NCI-H2081 treated with DMSO at 0.1 percent for 48 hours (cell line): ENCODE results near the gene SNX24.
"Not testable (repeated sequence)": the region's sequence is repeated elsewhere in the genome, so short reads cannot be mapped to it uniquely, and the experiment has no call there.

ENCODE experiments used
- DNase-seq: peaks from one replicate; lab custom pipeline; 2025; lab: John Stamatoyannopoulos, UW

SNX24 gene, protein sequence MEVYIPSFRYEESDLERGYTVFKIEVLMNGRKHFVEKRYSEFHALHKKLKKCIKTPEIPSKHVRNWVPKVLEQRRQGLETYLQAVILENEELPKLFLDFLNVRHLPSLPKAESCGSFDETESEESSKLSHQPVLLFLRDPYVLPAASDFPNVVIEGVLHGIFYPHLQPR

GRCh38 chr5:122845229-122846050, at the start of gene SNX24:
Gene SNX24 (plus strand): TSS chr5:122845613. CDS start chr5:122845634, 21 bp downstream.
- no peak for DNase-seq

- DNase-seq = no peak
Observed at GRCh38 chr5:122805481-122805880, 39.9 kb upstream of the SNX24 start.

DNA sequence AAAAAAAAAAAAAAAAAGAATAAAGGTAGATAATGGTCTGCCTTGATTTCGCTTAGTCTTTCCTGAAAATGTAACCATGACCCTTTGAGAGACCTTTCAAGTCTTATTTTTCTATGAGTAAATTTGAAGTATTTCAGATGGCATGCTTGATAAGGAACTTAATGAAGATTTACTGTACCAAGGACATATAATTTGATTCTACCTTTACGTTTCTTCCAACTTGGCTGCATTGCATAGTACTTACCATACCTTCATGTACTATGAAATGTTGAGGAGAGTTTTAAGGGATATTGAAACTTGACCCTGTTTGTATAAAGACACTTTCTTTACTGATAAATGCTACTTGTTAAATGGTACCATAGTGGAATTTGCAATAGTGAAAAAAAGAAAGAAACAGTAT, 35.0 kb upstream of the SNX24 start:
- DNase-seq = no peak

DNA sequence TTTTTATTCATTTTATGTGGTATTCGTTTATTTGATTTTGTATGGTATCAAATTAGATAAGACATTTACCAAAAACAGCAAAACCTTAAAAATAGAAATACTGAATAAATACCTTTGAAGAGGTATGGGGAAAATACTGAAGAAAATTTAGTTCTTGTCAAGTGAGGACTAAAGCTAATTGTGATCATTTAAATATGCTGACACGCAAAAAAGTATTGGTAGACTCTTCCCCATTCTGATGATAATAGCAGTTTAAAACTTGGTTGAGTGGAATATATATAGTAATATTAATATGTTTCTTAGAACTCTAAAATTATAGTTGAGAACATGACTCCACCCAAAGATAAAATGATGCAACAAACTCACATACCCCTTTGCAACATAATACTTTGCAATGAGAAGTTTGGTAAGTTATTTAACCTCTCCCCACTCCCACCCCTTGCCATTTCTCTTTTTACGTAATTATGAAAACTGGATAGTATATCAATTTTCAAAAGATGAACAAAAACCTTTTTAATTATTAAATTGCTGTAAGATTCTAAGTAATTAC, 30.1 kb upstream of the SNX24 start:
- DNase-seq = no peak

DNA sequence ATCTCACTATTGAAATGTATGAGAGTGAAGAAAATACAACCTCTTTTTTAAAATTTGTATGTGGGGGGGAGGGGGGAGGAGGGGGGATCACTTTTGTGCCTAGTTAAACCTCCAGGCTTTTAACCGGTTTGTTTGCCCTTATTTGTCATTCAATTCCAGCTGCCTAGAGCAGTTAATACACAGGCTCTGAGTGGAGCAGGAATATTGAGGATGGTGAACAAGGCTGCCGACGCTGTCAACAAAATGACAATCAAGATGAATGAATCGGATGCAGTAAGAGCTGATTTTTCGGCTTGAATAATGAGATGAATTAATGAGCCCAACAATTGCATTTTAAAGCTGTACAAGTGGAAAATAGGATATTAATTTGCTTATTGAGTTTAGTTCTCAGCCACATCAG, 28.7 kb upstream of the SNX24 start:
- no peak for DNase-seq

GRCh38 chr5:122831984-122832383, 13.4 kb upstream of the SNX24 start:
- DNase-seq = no peak

GRCh38 chr5:122835681-122836080, 9.7 kb upstream of the SNX24 start:
- no peak for DNase-seq

DNA sequence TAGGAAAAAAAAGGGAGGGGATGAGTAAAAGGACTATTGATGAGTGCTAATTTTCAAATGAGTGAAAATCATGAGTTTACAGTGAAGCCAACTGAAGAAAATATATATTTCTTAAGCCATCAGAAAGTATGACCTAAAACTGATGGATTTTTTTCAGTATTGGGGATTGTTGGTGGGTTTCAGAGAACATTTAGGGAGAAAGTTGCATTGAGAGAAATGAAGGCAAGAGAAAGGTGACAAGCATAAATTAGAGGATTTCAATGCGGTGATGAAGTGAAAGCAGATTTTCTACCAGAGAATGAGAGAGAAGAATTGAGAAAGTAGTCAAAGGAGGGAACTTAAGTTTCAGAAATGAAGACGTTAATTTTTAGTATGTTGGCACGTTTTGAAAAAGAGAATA, 8.5 kb upstream of the SNX24 start:
- no peak for DNase-seq

DNA sequence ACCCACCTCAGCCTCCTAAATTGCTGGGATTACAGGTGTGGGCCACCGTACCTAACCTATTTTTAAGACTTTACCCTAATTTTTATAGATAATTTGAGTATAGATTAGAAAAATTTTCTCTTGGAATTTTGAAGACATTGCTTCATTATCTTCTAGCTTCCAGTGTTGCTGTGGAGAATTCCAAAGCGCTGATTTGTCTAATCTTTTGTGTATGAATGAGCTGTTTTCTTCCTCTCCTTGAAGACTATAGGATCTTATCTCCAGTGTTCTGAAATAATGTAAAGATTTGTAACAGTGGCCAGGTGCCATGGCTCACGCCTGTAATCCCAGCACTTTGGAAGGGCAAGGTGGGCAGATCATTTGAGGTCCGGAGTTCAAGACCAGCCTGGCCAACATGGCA, 5.7 kb upstream of the SNX24 start:
- no peak for DNase-seq

DNA sequence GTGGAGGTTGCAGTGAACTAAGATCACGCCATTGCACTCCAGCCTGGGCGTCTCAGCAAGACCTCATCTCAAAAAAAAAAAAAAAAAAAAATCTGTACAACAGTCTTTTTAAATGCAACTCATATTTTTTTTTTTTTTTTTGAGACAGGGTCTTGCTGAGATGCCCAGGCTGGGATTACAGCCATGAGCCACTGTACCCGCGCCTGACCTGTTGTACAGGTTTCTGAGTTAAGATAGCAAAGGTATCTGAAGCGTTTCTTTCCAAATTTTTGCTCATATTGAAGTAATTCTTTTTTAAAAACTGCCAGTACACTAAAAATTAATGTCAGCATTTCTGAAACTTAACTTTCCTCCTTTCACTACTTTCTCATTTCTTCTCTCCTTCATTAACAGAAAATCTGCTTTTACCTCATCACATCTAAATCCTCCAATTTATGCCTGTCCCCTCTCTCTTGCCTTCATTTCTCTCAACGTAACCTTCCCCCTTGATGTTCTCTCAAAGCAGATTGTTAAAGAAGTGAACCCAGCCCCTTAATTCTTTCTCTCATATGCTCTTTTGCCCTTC, 3.3 kb upstream of the SNX24 start:
- no peak for DNase-seq

DNA sequence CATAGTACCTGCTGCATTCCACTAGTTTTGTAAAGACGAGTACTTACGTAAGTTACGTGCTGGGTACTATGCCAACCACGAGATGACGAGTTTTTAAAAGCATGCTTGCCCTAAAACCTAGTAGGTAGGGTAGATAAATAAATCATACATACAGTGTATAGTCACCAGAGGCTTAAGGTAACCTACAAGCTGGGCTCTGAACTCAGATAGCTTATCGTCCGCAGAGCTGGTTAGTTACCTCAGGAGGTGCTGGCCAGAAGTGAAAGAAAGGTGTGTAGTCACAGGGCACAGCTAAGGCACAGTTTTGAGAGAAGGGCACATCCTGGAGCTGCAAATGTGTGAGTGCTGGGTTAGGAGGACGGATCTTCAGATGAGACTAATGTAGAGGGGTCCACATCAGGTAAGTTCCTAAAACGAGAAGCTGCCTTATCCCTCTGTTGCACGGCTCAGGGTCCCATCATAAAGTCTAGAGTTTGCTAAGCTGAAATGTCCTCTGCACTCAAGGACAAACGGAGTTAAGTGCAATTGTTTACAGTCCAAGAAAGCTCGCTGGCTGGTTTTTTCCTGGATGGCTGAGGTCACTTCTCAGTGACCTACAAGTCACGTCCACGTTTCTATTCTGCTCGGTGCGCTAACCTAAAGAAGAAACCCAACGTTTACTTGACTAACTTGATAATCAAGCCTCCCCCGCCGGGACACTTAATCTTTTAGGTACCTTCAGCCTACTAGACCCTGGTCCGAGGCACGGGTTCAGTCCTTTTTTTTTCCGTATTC, 1.1 kb upstream of the SNX24 start:
- no peak for DNase-seq

- no peak for DNase-seq
Observed at GRCh38 chr5:122844910-122845228, 544 bp upstream of the SNX24 start.

DNA sequence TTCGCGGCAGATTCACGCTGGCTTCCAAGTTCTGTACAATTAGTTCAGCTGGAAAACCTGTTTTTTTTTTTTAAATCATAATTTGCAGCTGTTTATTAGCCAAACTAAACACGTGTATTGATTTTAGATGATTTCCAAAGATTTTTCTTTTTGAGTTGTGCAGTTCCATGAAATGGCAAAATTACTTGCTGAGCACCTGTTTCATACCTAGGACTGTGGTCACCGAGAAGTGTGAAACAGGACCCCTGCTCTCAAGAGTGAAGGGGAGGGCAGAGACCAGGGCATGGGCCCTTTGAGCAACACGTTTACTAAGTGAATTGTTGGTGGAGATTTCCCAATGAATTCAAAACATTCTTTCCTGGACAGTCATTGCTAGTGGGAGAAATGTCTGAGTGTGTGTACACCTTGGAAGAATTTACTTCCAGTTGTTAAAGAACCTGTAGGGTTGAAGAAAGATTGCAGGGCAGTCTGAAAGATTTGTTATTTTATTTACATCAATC, 688 bp downstream of the SNX24 start:
- DNase-seq = no peak

DNA sequence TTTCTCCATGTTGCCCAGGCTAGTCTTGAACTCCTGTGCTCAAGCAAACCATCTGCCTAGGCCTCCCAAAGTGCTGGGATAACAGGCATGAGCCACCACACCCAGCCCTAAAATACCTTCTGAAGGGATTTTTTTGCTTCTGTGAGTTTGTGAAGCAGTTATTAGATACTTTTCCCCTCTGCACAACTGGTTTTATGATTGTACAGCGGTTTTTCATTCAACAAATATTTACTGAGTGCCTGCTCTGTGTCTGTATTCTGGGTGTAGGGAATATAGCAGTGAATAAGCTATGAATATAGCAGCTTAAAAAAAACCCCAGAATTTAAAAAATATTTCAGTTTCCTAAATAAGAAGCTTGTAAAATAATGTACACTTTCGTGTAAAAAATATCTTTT, 2.3 kb downstream of the SNX24 start:
- no peak for DNase-seq

DNA sequence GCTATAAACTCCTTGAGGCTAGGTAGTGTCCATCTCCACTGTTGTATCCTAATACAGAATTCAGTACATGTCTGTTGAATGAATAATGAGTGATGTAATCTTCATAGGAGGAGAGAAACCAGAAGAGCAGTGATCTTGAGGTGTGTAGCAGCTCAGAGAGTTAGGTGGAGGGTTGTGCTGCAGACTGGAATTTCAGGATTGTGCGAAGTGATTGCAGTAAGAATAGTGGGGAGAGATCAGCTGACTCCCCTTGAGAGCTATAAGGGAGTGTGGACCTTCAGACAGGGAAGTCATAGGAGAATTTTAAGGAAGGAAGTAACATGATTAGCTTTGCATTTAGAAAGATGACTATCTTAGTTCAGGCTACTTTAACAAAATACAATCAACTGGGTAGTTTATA, 4.4 kb downstream of the SNX24 start:
- no peak for DNase-seq

DNA sequence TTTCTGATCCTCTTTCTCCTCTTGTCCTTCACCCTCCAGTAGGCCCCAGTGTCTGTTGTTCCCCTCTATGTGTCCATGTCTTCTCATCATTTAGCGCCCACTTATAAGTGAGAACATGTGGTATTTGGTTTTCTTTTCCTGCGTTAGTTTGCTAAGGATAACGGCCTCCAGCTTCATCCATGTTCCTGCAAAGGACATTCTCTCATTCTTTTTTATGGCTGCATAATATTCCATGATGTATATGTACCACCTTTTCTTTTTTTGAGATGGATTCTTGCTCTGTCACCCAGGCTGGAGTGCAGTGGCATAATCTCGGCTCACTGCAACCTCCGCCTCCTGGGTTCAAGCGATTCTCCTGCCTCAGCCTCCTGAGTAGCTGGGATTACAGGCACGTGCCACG, 12.1 kb downstream of the SNX24 start:
- DNase-seq = not testable (repeated sequence)

DNA sequence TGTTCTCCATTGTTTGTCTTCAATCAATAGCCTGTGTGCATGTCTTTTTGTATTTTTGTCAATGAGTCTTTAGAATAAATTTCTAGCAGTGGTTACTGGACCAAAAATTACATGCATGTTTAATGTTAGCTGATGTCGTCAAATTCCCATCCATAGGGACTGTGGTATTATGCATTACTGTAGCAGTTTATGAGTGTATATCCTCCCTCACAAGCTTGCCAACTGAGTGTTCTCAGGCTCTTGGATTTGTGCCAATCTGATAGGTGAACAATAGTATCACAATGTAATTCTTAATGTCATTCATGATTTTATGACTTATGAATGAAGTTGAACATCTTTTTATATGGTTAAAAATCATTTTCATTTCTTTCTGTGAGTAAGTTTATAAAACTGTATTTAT, 13.0 kb downstream of the SNX24 start:
- DNase-seq = no peak

- no peak for DNase-seq
Observed at GRCh38 chr5:122863240-122863639, 17.8 kb downstream of the SNX24 start.

GRCh38 chr5:122863721-122864120, 18.3 kb downstream of the SNX24 start:
- DNase-seq = no peak

DNA sequence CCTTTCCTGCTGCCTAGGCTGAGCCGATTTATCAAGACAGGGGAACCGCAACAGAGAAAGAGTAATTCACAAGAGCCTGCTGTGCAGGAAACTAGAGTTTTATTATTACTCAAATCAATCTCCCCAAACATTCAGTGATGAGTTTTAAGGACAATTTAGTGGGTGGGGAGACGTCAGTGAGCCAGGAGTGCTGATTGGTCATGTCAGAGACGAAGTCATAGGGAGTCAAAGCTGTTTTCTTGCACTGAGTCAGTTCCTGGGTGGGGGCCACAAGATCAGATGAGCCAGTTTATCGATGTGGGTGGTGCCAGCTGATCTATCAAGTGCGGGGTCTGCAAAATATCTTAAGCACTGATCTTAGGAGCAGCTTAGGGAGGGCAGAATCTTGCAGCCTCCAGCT, 19.0 kb downstream of the SNX24 start:
- DNase-seq = no peak

DNA sequence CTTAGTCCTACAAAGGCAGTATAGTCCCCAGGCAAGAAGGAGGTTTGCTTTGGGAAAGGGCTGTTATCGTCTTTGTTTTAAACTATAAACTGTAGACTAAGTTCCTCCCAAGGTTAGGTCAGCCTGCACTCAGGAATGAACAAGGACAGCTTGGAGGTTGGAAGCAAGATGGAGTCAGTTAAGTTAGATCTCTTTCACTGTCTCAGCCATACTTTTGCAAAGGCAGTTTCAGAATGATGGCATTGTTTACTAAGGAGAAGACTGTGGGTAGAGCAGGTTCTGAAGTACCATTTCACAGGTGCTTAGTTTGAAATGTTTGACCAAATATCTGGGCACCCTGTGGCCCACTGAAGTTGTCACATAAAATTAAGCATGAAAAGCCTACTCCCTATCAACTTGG, 19.4 kb downstream of the SNX24 start:
- no peak for DNase-seq

GRCh38 chr5:122870219-122870856, 24.9 kb downstream of the SNX24 start:
- DNase-seq = no peak
